HCT116 (cell line): ENCODE results near the gene MPP4.

Source experiments
- ATF3 ChIP-seq: IDR thresholded peaks from 2 replicates; pipeline ENCODE4 v1.6.1; 2012
- CBX3 ChIP-seq: IDR thresholded peaks from 2 replicates; pipeline ENCODE4 v1.6.1; 2012; ENCODE audit warnings: low read depth
- EZH2 ChIP-seq: fragments of 200-600 bp; sonication (generic); IDR thresholded peaks from 2 replicates; pipeline ENCODE4 v1.6.1; 2017; ENCODE audit warnings: antibody characterized with exemption, mixed run types
- POLR2A ChIP-seq: IDR thresholded peaks from 2 replicates; pipeline ENCODE4 v1.7.0; 2011; ENCODE audit warnings: borderline replicate concordance; ENCODE audit not compliant: insufficient read depth, insufficient read length; ENCODE audit errors: extremely low read depth
- POLR2AphosphoS5 ChIP-seq: IDR thresholded peaks from 2 replicates; pipeline ENCODE4 v1.6.1; 2011; ENCODE audit warnings: mild to moderate bottlenecking, low read depth, low read length, moderate library complexity
- RAD21 ChIP-seq: IDR thresholded peaks from 2 replicates; pipeline ENCODE4 v1.6.1; 2012; ENCODE audit warnings: low read depth, mild to moderate bottlenecking
- SIN3A ChIP-seq: IDR thresholded peaks from 2 replicates; pipeline ENCODE4 v1.6.1; 2012; ENCODE audit warnings: low read depth
- SRF ChIP-seq: IDR thresholded peaks from 2 replicates; pipeline ENCODE4 v1.6.1; 2012; ENCODE audit warnings: low read depth
- YY1 ChIP-seq: IDR thresholded peaks from 2 replicates; pipeline ENCODE4 v1.6.1; 2011; ENCODE audit warnings: low read length, low read depth, moderate library complexity, mild to moderate bottlenecking; ENCODE audit not compliant: insufficient replicate concordance; ENCODE audit errors: extremely low read depth
- TF ChIP-seq, protein P1 (sequence below), 3 experiments: fragments of 200-600 bp in 1 of 3; sonication (generic) in 1 of 3; IDR thresholded peaks in 2 of 3; conservative IDR thresholded peaks in 1 of 3; 2 replicates each; pipeline ENCODE4 v1.5.1; 2012 to 2017; ENCODE audit warnings: low read depth in 2 of 3, low read length in 2 of 3, antibody characterized with exemption in 1 of 3, borderline replicate concordance in 1 of 3, control low read depth in 1 of 3, mild to moderate bottlenecking in 1 of 3, mixed read lengths in 1 of 3, mixed run types in 1 of 3, moderate library complexity in 1 of 3; ENCODE audit not compliant: insufficient read depth in 1 of 3

- TF ChIP-seq, protein P1, sequence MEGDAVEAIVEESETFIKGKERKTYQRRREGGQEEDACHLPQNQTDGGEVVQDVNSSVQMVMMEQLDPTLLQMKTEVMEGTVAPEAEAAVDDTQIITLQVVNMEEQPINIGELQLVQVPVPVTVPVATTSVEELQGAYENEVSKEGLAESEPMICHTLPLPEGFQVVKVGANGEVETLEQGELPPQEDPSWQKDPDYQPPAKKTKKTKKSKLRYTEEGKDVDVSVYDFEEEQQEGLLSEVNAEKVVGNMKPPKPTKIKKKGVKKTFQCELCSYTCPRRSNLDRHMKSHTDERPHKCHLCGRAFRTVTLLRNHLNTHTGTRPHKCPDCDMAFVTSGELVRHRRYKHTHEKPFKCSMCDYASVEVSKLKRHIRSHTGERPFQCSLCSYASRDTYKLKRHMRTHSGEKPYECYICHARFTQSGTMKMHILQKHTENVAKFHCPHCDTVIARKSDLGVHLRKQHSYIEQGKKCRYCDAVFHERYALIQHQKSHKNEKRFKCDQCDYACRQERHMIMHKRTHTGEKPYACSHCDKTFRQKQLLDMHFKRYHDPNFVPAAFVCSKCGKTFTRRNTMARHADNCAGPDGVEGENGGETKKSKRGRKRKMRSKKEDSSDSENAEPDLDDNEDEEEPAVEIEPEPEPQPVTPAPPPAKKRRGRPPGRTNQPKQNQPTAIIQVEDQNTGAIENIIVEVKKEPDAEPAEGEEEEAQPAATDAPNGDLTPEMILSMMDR (IDR thresholded peaks at IDR 0.05 in 2 of 3, conservative IDR thresholded peaks at IDR 0.05 in 1 of 3; ENCODE audit: borderline replicate concordance in 1 of 3, insufficient read depth in 1 of 3, low read depth in 2 of 3, low read length in 2 of 3), result no peak
- TF ChIP-seq POLR2AphosphoS5 (no peak), EZH2 (no peak), SRF (no peak), POLR2A (no peak), SIN3A (peak; percentile 61; the same call in 1 of the 2 replicates), CBX3 (no peak), YY1 (no peak), ATF3 (no peak), RAD21 (no peak)
Observed at GRCh38 chr2:201642086-201642578, 56.3 kb downstream of the MPP4 start.
